Psoas muscle (tissue), 8 donors: Measurements from ENCODE around the gene TMEM169. TPM values are rescaled to one million over a fixed set of nuclear protein-coding genes. Genes with fewer than 3 reads are reported as not detected.
"Not testable (repeated sequence)": the region's sequence is repeated elsewhere in the genome, so short reads cannot be mapped to it uniquely, and the experiment has no call there.

ENCODE experiments used
- ATAC-seq, 4 donors: fragments of 200-7000 bp; cut with Tn5 transposase; one replicate each; pipeline ENCODE4 v1.9.1; 2020; ENCODE audit warnings: moderate library complexity in 3 of 4, mild to moderate bottlenecking in 2 of 4
- DNase-seq, 2 donors: peaks; one replicate each; pipeline ENCODE4 v3.0.0-alpha.2; 2020
- H3K27ac ChIP-seq: fragments of 200-600 bp; one replicate; pipeline ENCODE4 v1.8.0; 2022
- H3K27me3 ChIP-seq, 3 donors: fragments of 200-600 bp in 1 of 3; one replicate each; pipeline versions ENCODE4 v1.6.1 to v1.8.0; 2013 to 2022; ENCODE audit warnings: low read length in 2 of 3, mild to moderate bottlenecking in 2 of 3, moderate library complexity in 1 of 3; ENCODE audit not compliant: insufficient read depth in 3 of 3
- H3K36me3 ChIP-seq, 2 donors: fragments of 200-600 bp in 1 of 2; one replicate each; pipeline versions ENCODE4 v1.6.1 to v1.8.0; 2013 to 2022; ENCODE audit warnings: low read depth in 1 of 2, mild to moderate bottlenecking in 1 of 2, moderate library complexity in 1 of 2; ENCODE audit not compliant: insufficient read depth in 1 of 2
- H3K4me1 ChIP-seq: fragments of 200-600 bp; one replicate; pipeline ENCODE4 v1.8.0; 2022
- H3K4me3 ChIP-seq: fragments of 200-600 bp; one replicate; pipeline ENCODE4 v1.8.0; 2022; ENCODE audit warnings: mild to moderate bottlenecking
- H3K9me3 ChIP-seq: fragments of 200-600 bp; one replicate; pipeline ENCODE4 v1.8.0; 2022
- WGBS, 3 donors: extraction: QIAGEN DNeasy Blood & Tissue Kit; methylation state at CpG; one replicate each; pipeline versions ENCODE4 v1.1.6 to v1.1.7; 2013; 5-methylcytosine and 5-hydroxymethylcytosine counted together
- intact Hi-C, 2 donors: fragments of 100-400 bp; cut with DNase I; formaldehyde crosslinking; loops; one replicate each; pipeline versions ENCODE4 v1.11.0 to v1.14.2; 2022
- polyA plus RNA-seq, 3 donors: library from polyadenylated mRNA; stranded (reverse); fragments of 200-250 nt; gene quantifications; one replicate each; pipeline ENCODE4 v1.2.3, GENCODE V29; 2013
- total RNA-seq, 4 donors: library from RNA; stranded (reverse); fragmentation: NEBNext Ultra II Directional in 2 of 4; extraction: Animal tissue kit (Norgen Biotek cat#: 25700) in 2 of 4; gene quantifications; one replicate each; pipeline versions ENCODE4 v1.2.1 to v1.2.4, GENCODE V29; 2021 to 2023
- TF ChIP-seq, protein P1 (sequence below): fragments of 200-600 bp; IDR thresholded peaks from one replicate; pipeline ENCODE4 v1.8.0; 2022; ENCODE audit warnings: antibody characterized with exemption
- donor health status: healthy with polysubstance abuse.
- donor health status: DM: no; HTN: no; CAD: no; lungs with moderate emphysema.
- donor health status: Bipolar disorder and iron deficiency.
- donor health status: healthy.
- donor health status: DM: yes; HTN: yes; CAD: no.
- donor health status: DM: no; HTN: no; CAD: no.
- donor health status: DM: no; HTN: no; CAD: no.
- donor health status: DM: yes; HTN: yes; CAD: no.

TMEM169 gene
- total and polyA plus RNA-seq, 7 donors = 0.07 to 0.41 (median 0.08) TPM; not detected in 2

DNA sequence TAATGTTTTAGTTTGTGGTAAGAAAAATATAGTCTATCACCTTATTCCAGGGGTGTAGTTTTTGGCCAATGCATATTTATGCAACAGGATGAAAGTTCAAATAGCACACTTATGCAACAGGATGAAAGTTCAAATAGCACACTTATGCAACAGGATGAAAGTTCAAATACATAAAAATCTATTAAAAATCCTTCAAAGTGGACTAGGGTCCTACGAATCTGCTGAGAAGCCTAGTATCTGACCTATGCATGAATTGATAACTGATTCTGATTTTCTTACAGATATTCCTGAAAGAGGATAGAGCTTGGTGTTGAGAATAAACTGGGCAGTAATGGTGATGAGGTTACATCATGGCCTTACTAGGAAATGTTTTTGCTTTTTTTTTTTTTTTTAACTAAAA, 2.9 kb upstream of the TMEM169 start:
- no peak for ATAC-seq
- H3K4me3 ChIP-seq = no peak overlapping the region
- intact Hi-C loops = no loop called here
- H3K4me1 ChIP-seq = no peaks in the 10 kb centered on the region
- no peaks in the 10 kb centered on the region for H3K27me3 ChIP-seq
- DNase-seq = no peak
- H3K27ac ChIP-seq = no peak overlapping the region
- WGBS, 3 donors = 72 to 78% (median 76%) methylated on average over 1 of the region's 1 CpG
- peaks cover 0 to 5% of the 10 kb centered on the region in 2 donors for H3K36me3 ChIP-seq
- TF ChIP-seq, protein P1, sequence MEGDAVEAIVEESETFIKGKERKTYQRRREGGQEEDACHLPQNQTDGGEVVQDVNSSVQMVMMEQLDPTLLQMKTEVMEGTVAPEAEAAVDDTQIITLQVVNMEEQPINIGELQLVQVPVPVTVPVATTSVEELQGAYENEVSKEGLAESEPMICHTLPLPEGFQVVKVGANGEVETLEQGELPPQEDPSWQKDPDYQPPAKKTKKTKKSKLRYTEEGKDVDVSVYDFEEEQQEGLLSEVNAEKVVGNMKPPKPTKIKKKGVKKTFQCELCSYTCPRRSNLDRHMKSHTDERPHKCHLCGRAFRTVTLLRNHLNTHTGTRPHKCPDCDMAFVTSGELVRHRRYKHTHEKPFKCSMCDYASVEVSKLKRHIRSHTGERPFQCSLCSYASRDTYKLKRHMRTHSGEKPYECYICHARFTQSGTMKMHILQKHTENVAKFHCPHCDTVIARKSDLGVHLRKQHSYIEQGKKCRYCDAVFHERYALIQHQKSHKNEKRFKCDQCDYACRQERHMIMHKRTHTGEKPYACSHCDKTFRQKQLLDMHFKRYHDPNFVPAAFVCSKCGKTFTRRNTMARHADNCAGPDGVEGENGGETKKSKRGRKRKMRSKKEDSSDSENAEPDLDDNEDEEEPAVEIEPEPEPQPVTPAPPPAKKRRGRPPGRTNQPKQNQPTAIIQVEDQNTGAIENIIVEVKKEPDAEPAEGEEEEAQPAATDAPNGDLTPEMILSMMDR = no peak
- no peaks in the 10 kb centered on the region for H3K9me3 ChIP-seq

DNA sequence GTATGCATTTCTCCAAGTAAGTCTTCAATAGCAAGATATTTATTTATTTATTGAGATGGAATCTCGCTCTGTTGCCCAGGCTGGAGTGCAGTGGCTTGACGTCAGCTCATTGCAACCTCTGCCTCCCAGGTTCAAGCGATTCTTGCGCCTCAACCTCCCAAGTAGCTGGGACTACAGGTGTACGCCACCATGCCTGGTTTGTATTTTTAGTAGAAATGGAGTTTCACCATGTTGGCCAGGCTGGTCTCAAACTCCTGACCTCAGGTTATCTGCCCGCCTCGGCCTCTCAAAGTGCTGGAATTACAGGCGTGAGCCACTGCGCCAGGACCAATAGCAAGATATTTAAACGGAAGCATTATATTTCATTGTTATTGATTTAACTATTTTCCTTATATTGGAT, 1.7 kb upstream of the TMEM169 start:
- 97 to 99% (median 98%) methylated on average over 10 of the region's 10 CpGs for WGBS, 3 donors
- H3K9me3 ChIP-seq, H3K36me3 ChIP-seq, intact Hi-C loops, H3K4me1 ChIP-seq, H3K4me3 ChIP-seq, H3K27me3 ChIP-seq, ATAC-seq, H3K27ac ChIP-seq, DNase-seq: not testable (repeated sequence)

DNA sequence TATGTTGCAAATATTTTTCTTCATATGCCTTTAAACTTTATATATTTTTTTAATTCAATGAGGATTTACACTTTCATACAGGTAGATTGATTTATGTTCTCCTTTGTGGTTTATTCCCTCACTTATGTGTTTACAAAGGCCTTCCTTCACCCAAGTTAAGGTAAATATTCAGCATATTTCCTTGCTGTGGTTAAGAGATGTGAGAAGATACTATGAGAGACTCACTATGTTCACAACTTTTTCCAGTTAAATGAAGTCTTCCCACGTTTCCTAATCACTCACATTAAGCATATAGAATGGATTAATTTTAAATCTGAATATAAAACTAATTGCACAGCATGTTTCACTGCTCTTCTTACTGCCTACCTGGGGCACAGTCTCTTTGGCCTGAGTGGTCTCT, 707 bp upstream of the TMEM169 start:
- ATAC-seq = no peak
- Histone ChIP-seq H3K27me3 (no peaks in the 10 kb centered on the region), H3K4me1 (no peaks in the 10 kb centered on the region), H3K4me3 (peak overlapping the region; percentile 76), H3K36me3 (no peaks in the 10 kb centered on the region), H3K27ac (no peak overlapping the region), H3K9me3 (no peaks in the 10 kb centered on the region)
- WGBS, 3 donors = 14 to 37% (median 21%) methylated on average over 1 of the region's 1 CpG
- TF ChIP-seq, protein P1 = no peak
- intact Hi-C loops = no loop called here
- DNase-seq = no peak

DNA sequence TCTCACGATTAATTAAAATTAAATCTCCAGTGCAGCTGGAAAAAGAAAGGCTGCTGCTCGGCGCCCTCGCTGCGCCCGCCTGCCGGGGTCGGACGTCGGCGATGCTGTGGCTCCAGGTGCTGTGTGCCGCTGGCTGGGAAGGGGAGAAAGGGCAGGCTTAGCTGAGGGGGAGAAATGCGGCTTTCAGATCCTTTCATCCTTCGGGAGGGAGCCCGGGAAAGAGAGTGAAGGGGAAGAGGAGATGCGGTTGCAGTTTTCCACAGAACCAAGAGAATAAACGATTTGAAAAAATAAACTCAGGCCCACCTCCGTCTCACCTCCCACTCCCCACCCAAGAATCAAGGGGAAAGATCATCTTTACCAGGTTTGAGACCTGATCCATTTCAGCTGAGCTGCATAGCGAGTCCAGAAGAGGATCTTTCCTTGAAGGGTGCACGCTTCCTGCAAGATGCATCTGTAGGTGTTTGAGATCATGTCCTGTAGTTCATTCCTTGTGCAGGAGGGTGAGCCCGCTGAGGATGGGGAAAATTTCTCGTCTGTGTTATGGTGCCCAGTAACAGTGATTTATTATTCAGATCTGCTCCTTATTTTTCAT, 495 bp downstream of the TMEM169 start:
- ATAC-seq (peak in 1 of 4 donors; percentile 37), DNase-seq (no peak)
- intact Hi-C loops = no loop called here
- no peaks in the 10 kb centered on the region for H3K4me1 ChIP-seq
- H3K27ac ChIP-seq = no peak overlapping the region
- H3K4me3 ChIP-seq = peak overlapping the region; percentile 76
- H3K36me3 ChIP-seq = no peaks in the 10 kb centered on the region
- H3K9me3 ChIP-seq = no peaks in the 10 kb centered on the region
- H3K27me3 ChIP-seq = no peaks in the 10 kb centered on the region
- TF ChIP-seq, protein P1 = no peak
- 7 to 15% (median 11%) methylated on average over 22 of the region's 22 CpGs for WGBS, 3 donors

DNA sequence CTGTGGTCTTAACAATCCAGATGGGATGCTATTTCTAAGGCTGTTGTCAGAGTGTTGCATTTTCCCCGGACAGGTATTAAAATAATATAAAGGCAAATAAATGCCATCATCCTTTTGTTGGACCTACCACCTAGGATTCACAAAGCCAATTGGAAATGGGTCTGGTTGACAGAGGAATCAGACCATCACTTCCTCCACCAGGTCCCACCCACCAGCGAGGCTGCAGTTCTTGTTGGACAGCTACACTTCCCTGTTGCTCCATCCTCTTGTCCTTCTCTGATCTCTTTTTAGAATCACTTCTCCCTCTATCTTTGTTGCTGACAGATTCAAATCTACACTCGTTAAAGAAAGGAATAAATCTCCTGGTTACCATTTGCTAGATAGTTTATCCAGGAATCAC, 1.1 kb downstream of the TMEM169 start:
- ATAC-seq (no peak), DNase-seq (no peak)
- TF ChIP-seq, protein P1 = no peak
- intact Hi-C loops = no loop called here
- no peaks in the 10 kb centered on the region for H3K9me3 ChIP-seq
- no peaks in the 10 kb centered on the region for H3K36me3 ChIP-seq
- no peaks in the 10 kb centered on the region for H3K27me3 ChIP-seq
- 45 to 65% (median 48%) methylated on average over 3 of the region's 3 CpGs for WGBS, 3 donors
- no peaks in the 10 kb centered on the region for H3K4me1 ChIP-seq
- H3K27ac ChIP-seq = no peak overlapping the region
- H3K4me3 ChIP-seq = peak overlapping the region; percentile 76
